NT2/D1 (cell line): ENCODE data around the gene CACNA2D3.

Experiments used
- SUZ12 ChIP-seq: IDR thresholded peaks from 2 replicates; pipeline ENCODE4 v1.6.1; 2011; ENCODE audit not compliant: insufficient read length, insufficient read depth; ENCODE audit errors: extremely low read depth
- YY1 ChIP-seq: IDR thresholded peaks from 2 replicates; pipeline ENCODE4 v1.6.1; 2011; ENCODE audit not compliant: insufficient read length, insufficient read depth

GRCh38 chr3:55107187-55107586 lies 984.8 kb downstream of the CACNA2D3 start:
- TF ChIP-seq SUZ12 (no peak), YY1 (no peak)
